Raji (cell line): ENCODE results near the gene MED13L.

Experiments used
- POLR2A ChIP-seq: IDR thresholded peaks from 2 replicates; pipeline ENCODE4 v1.6.1; 2011; ENCODE audit warnings: low read depth, low read length, control low read depth; ENCODE audit not compliant: insufficient read depth

Gene MED13L

DNA sequence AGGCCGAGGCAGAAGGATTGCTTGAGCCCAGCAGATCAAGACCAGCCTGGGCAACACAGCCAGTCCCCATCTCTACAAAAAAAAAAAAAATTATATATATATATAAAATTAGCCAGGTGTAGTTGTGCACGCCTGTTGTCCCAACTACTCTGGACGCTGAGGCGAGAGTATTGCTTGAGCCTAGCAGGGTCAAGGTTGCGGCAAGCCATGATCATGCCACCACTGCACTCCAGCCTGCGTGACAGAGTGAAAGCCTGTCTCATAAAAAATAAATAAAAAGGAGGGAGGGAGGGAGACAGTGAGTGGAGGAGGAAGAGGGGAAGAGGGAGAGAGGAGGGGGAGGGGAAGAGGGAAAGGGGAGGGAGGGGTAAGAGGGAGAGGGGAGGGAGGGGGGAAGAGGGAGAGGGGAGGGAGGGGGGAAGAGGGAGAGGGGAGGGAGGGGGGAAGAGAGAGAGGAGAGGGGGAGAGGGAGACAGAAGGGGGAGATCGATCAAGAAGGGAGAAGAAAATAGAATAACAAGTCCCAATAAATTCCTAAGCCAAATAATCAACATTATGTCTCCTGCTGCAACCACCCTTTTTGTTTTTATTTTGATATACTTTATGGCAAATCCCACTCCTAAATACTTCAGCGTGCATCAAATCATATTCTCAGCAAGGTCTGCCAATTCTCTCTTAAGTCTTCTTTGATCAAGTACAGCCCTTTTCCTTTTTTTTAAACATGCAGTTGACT is 163.9 kb downstream of the MED13L start:
- no peak for TF ChIP-seq POLR2A

DNA sequence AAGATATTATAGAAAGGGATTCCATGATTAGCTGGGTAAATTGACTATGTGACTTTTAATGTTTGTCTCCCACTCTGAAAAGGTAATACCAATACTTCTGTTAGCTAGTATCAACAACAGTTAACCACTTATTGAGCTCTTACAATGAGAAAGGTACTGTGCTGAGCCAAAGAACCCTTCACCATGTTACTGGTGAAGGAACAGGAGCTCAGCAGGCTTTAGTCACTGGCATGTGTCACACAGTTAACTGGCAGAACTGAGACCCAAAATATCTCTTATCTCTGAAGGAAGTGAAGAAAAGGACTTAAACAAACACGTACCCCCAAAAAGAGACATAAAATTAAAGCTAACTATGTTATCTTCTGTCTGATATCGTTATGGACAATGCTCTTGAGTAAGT is 170.6 kb downstream of the MED13L start:
- no peak for TF ChIP-seq POLR2A

DNA sequence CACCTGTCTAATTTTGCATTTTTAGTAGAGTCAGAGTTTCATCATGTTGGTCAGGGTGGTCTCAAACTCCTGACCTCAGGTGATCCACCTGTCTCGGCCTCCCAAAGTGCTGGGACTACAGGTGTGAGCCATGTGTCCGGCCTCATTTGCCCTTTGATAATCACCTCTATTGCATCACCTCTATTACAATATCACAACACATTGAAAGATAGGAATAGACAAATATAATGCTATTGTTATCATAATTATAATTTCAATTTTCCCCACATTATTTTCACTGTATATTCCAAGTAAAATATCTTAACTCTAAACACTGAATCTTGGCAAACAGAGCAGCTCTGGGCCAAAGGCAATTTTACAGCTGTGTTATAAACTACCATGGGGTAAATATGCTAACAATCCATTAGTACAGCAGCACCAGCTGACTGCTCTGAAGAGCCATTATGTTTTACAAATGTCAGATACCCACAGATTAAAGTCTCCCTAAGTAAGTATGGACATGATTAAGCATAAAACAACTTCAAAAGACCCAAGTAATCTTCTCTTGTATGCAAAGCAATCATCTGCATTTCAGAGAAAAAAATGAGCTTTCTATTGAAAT is 173.2 kb downstream of the MED13L start:
- TF ChIP-seq POLR2A, result no peak

DNA sequence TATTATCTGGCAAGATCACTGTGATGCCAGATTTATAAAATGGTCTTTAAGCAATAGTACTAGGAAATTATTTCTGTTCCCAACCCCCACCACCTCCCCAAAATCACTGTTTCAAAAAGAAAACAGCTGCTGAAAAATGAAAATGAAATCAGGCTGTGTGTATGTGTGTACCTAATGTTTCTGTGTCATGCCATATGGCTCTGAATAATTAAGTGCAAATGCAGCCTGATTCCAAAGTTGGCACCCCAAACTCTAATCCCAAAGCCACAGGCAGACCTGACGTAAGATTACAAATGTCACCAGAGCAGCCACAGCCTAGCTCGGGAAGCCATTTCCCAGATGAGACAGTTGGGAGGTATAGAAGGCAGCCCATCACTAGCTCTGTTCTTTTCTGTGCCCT is 175.5 kb downstream of the MED13L start:
- TF ChIP-seq POLR2A, result no peak

DNA sequence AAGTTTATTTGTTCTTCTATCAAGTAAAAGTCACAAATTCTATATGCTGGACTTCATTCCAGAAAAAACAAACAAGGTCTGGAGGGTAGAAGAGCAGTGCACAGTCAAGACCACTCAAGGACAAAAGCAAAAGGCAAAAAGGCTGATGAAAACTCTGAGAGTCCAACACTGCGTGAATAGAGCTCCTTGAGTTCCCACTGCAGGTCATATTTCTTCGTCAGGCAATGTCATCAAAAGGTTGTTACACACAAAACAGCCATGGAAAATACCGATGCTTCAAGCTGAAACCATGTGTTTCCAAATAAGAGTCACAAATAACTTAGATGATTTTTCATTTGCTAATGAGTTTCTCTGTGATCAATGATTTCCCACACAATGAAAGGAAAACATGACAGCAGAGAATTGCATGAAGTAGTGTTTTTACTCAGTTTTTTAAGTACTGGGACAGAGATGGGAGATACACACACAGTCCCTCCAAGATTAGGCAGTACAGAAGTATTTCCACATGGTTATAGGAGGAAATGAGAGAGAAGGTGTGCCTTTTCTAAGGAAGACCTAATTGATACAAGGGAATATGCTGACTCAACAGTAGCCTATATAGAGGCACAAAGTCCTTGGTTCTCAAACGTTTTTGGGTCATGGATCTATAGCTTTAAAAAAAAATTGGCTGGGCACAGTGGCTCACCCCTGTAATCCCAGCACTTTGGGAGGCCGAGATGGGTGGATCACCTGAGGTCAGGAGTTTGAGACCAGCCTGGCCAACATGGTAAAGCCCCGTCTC is 177.7 kb downstream of the MED13L start:
- no peak for TF ChIP-seq POLR2A

DNA sequence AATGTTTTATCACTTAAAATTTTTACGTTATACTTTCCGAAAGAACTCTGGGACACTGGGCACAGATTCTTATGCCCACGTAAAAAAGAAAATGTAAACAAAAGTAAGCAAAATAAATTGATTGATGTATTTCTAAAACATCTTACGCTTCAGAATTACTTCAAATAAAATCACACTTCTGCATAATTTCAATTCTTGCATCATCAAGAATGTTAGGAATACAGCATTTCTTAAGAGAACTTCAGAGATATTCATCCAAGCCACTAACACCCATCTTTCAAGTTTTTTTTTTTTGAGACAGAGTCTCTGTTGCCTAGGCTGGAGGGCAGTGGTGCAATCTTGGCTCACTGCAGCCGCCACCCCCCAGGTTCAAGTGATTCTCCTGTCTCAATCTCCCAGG is 180.6 kb downstream of the MED13L start:
- TF ChIP-seq POLR2A, result no peak

DNA sequence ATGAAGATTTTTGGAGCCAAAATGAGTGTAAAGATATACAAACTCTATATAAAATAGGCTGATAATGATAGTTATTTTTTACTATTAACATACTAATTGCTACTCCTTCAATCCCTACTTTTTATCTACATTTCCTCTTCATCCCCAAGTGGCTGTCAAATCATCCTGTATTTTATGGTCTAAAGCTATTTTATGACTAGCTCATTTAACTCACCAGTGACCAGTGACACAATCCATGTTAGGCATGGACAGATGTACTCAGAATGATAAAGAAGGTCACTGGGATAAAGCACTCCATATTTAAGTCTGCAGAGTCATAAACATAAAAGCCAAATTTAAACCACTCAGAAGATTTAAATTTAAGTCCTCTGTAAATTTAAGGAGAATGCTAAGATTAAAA is 183.0 kb downstream of the MED13L start:
- no peak for TF ChIP-seq POLR2A

DNA sequence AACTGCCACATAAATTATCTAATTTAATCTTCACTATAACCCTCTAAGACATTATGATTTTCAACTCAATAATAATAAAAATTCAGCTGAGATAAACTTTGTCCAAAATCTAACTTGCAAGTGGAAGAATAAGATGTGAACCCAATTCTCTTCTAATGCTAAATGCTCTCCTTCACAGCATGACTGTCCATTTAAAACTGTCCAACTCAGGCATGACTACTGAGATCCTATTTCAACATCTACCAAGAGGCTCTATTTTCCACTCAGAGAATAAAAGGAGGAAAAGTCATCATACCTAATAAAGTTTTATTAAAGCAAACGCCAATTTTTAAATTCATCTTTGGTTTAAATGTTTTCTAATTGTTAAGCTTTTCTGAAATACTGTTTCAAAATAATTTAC is 183.6 kb downstream of the MED13L start:
- TF ChIP-seq POLR2A, result no peak

DNA sequence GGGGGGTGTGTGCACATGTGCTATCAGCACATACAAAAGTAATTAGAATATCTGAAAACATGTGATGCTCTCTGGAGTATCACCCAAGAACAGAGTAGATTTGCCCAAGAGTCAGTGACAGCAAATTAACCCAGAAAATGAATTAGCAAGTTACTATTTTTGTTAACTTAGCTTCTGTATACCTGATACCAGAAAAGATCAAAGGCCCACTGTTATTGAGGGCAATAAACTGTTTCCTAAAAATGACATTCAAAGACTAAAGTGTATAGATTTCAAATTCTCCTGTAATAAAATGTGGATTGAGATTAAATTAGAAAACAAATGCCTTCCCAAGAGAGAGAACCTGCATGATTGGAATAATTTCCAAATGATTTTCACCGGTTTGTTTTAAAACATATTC is 184.7 kb downstream of the MED13L start:
- no peak for TF ChIP-seq POLR2A

DNA sequence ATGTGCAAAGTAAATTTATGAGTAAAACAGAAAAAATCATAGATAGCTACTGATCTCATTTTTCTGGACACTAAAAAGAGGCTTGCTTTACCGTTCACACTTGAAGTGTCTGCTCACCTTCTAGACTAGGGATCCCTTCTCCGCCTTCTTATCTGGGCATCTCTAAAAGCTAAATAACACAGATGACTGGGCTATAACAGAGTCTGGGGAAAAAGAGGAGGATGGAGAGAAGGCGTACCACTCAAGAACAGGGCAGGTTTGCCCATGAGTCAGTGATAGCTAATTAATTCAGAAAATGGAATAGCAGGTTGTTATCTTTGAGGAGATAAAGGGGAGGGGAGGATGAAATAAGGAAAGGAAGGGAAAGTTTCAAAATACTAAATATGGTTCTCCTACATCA is 185.3 kb downstream of the MED13L start:
- no peak for TF ChIP-seq POLR2A

DNA sequence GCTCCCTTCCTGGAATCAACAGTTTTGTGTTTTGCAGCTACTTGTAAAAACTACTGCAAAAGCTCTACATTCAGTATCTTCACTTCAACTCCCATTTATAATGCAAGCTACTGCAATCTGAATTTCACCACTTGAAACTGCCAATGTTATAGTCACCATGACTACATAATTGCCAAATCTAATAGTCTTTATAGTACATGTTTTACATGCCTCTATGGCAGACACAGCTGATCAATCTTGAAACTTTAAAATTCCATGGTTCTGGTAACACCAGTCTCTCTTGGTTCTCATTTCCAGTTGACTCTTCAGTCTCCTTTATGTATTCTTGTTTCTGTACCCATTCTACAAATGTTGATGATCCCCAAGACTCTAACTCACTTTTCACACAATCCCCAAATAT is 185.9 kb downstream of the MED13L start:
- TF ChIP-seq POLR2A, result no peak

DNA sequence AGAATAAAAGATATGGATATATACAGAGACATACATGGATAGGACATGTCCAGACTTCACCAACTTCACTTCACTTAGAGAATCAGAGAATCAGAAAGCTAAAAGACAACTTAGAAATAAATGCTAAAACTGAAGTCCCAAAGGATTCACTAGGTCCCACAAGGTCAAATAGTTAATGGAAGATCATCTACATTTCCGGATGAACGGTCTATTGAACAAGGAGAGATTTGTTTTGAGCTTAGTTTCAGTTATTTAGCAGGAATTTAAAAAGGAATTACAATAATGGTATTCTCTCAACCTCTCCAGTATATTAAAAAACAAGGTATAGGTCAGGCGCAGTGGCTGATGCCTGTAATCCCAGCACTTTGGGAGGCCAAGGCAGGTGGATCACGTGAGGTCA is 187.0 kb downstream of the MED13L start:
- no peak for TF ChIP-seq POLR2A

DNA sequence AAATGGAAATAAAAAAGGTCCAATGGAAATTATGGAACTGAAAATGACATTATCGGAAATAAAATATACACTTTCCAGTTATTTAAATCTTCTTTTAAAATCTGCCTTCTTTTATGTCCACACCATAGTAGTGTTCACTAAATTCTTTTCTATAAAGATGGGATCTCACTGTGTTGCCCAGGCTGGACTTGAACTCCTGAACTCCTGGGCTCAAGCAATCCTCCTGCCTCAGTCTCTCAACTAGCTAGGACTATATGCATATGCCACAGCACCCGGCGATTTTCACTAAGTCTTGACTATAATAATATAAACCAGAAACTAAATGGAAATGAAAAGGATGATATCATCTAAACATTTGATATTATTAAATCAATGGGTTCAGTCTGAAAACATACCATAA is 188.4 kb downstream of the MED13L start:
- TF ChIP-seq POLR2A, result no peak

DNA sequence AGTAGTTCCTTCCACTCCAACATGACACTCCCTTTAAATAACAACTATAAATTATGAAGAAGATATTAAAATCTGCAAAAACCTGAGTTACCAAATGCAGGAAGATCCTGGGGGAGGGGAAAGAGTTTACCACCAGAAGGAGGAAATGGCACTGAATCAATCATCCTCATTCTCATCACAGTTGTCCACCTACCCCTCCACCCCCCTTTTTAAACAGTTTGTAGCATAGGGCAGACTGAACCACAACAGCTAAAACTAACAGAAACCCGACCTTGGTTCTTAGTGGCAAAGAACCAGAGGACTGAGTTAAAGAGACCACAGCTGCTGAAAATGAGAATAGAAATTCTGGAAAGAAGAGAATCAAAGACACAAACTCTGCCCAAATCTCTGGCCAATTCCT is 189.5 kb downstream of the MED13L start:
- no peak for TF ChIP-seq POLR2A

DNA sequence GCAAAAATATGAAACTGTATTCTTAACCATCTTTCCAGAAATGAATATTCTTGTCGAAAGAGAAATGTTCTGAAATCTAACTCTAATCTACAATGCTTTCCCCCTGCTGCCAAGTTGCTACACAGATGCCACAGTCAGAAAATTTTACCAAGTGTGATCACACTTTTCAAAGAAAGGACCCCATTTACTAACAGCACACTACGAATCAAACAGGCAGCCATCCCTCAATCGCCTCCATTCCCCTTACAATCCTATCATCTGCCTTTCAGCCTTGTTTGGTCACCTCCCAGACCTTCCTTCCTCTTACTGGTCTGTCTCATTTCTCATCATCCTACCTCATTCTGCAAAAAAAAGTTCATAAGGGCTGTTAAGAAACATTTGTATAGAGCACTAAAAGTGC is 190.1 kb downstream of the MED13L start:
- TF ChIP-seq POLR2A, result no peak

DNA sequence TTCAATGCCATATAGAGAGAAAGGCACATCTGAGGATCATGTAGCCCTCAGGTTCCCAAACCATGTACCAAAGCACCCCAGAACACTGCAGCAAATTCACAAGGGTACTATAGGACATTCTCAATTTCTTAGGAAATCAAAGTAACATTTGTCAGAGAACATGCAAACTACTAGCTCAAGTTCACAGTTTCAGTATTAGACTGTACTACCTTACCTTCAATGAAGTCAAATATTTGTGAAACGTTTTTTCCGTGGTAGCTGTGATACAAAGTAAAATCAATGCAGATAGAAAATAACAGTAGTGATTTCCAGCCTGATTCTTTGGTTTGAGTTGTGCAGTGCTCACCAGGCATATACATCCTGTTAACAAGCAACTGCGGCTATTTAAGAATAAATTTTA is 197.1 kb downstream of the MED13L start:
- TF ChIP-seq POLR2A, result no peak
